Endothelial cell (in vitro differentiated cells): Measurements from ENCODE around the gene ANKRD1. TPM values are rescaled to one million over a fixed set of nuclear protein-coding genes. Genes with fewer than 3 reads are reported as not detected.

Experiments
- DNase-seq: peaks from one replicate; pipeline ENCODE4 v3.0.0; 2021; ENCODE audit warnings: low spot score
- H3K27ac Mint-ChIP-seq: one replicate; pipeline ENCODE4 v1.8.0; 2021; ENCODE audit warnings: mixed read lengths, inconsistent platforms; ENCODE audit not compliant: unreplicated experiment
- H3K27me3 Mint-ChIP-seq: one replicate; pipeline ENCODE4 v1.8.0; 2021; ENCODE audit warnings: mild to moderate bottlenecking, moderate library complexity, mixed read lengths, inconsistent platforms; ENCODE audit not compliant: unreplicated experiment
- H3K36me3 Mint-ChIP-seq: one replicate; pipeline ENCODE4 v1.8.0; 2021; ENCODE audit warnings: mild to moderate bottlenecking, low read depth, mixed read lengths, inconsistent platforms; ENCODE audit not compliant: unreplicated experiment
- H3K4me1 Mint-ChIP-seq: one replicate; pipeline ENCODE4 v1.8.0; 2021; ENCODE audit warnings: mild to moderate bottlenecking, mixed read lengths, inconsistent platforms; ENCODE audit not compliant: unreplicated experiment
- H3K4me3 Mint-ChIP-seq: one replicate; pipeline ENCODE4 v1.8.0; 2021; ENCODE audit warnings: mild to moderate bottlenecking, mixed read lengths, inconsistent platforms; ENCODE audit not compliant: unreplicated experiment
- H3K9me3 Mint-ChIP-seq: one replicate; pipeline ENCODE4 v1.8.0; 2021; ENCODE audit warnings: mixed read lengths, inconsistent platforms; ENCODE audit not compliant: unreplicated experiment
- total RNA-seq: library from RNA; stranded (reverse); fragmentation: NEBNext Ultra II Directional; extraction: Animal tissue kit (Norgen Biotek cat#: 25700); gene quantifications from one replicate; pipeline ENCODE4 v1.2.1, GENCODE V29; 2021; ENCODE audit not compliant: unreplicated experiment
- TF ChIP-seq, protein P1 (sequence below): fragments of 200-600 bp; sonication (generic); IDR thresholded peaks from one replicate; pipeline ENCODE4 v1.5.0; 2021; ENCODE audit warnings: antibody characterized with exemption; ENCODE audit not compliant: unreplicated experiment

The ANKRD1 gene
- total RNA-seq, 1 donor from 2014 or later, result 0.82 TPM

DNA sequence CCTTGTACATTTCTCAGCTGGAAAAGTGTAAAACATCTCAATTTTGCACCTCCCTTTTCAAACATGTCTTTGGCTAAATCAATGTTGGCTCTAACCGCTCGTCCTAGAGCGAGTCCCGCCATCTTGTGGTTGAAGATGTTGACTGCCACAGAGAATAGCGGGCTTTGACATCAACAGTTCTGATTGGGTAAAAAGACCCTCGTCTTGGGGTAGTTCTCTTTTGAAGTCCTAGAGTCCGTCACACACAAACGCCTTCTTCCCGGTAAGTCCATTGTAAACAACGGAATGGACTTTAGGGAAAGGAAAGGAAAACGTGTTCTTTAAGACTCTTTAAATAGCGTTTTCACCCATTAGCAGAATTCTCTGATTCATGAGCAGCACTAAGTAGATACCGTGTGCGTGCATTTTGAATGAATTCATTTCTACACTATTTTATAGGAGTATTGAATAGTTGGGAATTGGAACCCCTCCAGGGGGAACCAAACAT, 49.6 kb downstream of the ANKRD1 start:
- Mint-ChIP-seq H3K9me3 (peaks cover 9% of the 10 kb centered on the region), H3K4me1 (peaks cover 16% of the 10 kb centered on the region), H3K27ac (peak overlapping the region; percentile 82), H3K36me3 (peaks cover 11% of the 10 kb centered on the region), H3K4me3 (peak overlapping the region; percentile 92), H3K27me3 (peaks cover 1% of the 10 kb centered on the region)
- TF ChIP-seq, protein P1, sequence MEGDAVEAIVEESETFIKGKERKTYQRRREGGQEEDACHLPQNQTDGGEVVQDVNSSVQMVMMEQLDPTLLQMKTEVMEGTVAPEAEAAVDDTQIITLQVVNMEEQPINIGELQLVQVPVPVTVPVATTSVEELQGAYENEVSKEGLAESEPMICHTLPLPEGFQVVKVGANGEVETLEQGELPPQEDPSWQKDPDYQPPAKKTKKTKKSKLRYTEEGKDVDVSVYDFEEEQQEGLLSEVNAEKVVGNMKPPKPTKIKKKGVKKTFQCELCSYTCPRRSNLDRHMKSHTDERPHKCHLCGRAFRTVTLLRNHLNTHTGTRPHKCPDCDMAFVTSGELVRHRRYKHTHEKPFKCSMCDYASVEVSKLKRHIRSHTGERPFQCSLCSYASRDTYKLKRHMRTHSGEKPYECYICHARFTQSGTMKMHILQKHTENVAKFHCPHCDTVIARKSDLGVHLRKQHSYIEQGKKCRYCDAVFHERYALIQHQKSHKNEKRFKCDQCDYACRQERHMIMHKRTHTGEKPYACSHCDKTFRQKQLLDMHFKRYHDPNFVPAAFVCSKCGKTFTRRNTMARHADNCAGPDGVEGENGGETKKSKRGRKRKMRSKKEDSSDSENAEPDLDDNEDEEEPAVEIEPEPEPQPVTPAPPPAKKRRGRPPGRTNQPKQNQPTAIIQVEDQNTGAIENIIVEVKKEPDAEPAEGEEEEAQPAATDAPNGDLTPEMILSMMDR, result peak; percentile 38
- DNase-seq, result peak; percentile 60

DNA sequence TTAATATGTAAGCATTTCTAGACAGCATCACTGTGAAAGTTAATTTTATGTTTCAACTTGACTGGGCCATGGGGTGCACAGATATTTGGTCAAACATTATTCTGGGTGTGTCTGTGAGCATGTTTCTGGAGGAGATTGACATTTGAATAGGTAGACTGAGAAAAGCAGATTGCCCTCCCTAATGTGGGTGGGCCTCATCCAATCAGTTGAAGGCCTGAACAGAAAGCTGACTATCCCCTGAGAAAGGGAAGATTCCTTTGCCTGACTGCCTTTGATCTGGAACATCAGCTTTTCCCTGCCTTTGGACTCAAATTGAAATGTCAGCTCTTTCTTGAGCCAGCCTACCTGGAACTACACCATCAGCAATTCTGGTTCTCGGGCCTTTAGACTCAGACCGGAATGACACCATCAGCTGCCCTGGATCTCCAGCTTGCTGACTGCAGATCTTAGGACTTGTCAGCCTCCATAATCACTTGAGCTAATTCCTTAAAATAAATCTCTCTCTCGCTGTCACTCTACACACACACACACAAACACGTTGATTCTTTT, 54.8 kb downstream of the ANKRD1 start:
- peaks cover 4% of the 10 kb centered on the region for H3K4me1 Mint-ChIP-seq
- peaks cover 1% of the 10 kb centered on the region for H3K27me3 Mint-ChIP-seq
- TF ChIP-seq, protein P1, result no peak
- H3K36me3 Mint-ChIP-seq, result no peaks in the 10 kb centered on the region
- H3K9me3 Mint-ChIP-seq, result peaks cover 9% of the 10 kb centered on the region
- H3K27ac Mint-ChIP-seq, result no peak overlapping the region
- DNase-seq, result no peak
- H3K4me3 Mint-ChIP-seq, result no peak overlapping the region

DNA sequence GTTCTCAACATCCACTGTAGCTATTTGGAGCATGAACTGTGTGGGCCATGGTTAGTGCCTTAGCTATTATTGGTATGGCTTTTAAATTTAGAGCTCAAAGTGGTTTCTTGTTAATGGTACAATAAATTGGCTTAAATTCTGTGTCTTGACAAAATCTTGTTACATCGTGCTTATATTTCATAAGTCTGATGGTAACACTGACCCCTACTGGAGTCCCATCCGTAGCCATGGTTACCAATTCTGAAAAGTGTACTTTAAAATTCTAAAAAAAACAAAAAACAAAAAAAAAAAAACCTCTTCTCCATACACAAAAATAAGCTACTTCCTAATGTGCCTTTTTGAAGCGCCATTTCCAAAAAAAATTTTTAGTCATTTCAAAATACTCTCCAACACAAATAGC, 55.5 kb downstream of the ANKRD1 start:
- H3K27ac Mint-ChIP-seq, result no peak overlapping the region
- H3K36me3 Mint-ChIP-seq, result no peaks in the 10 kb centered on the region
- H3K4me1 Mint-ChIP-seq, result peaks cover 4% of the 10 kb centered on the region
- no peaks in the 10 kb centered on the region for H3K27me3 Mint-ChIP-seq
- TF ChIP-seq, protein P1, result no peak
- H3K4me3 Mint-ChIP-seq, result no peak overlapping the region
- H3K9me3 Mint-ChIP-seq, result peaks cover 9% of the 10 kb centered on the region
- DNase-seq, result peak; percentile 10

DNA sequence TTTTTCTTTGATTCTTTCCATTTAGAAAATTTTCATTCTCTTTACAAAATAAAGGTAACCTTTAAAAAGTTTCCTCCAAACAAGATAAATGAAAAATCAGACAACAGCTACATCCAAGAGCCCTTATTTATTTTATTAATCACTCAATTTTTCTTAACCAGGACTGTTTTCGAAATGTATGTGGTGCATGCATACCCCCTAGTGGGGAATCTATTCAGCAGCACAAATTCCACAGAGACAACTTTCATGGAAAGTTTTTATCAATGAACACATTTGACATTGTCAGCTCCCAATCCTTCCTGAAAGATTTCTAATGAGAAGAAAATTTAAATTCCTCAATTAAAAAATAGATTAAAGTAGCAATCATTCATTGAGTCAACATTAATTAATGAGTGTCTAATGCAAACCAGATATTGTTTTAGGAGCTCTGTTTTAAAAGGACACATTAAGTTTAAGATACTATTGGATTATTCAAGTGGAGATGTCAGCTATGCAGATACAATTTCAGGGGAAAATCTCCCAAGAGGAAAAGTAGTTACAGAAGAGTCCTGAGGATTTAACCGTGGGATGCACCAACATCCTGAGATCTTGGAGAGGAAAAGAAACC, 57.9 kb downstream of the ANKRD1 start:
- Mint-ChIP-seq H3K4me3 (no peak overlapping the region), H3K27ac (no peak overlapping the region), H3K4me1 (peaks cover 12% of the 10 kb centered on the region), H3K27me3 (no peaks in the 10 kb centered on the region), H3K36me3 (no peaks in the 10 kb centered on the region), H3K9me3 (no peaks in the 10 kb centered on the region)
- TF ChIP-seq, protein P1, result peak; percentile 79
- peak; percentile 16 for DNase-seq

Other genes starting within 250 kb of the ANKRD1 start
- gene HTR7, start 63.0 kb downstream of the ANKRD1 start, total RNA-seq, result 7.3 TPM
- gene RPP30, start 49.1 kb downstream of the ANKRD1 start, total RNA-seq, result 53.0 TPM